HG03575 (cell line): ENCODE measurements around the gene CDCA7.
"Not testable (repeated sequence)": the region's sequence is repeated elsewhere in the genome, so short reads cannot be mapped to it uniquely, and the experiment has no call there.

Experiments
- ATAC-seq: cut with Tn5 transposase; IDR thresholded peaks from one replicate; pipeline ENCODE4 v1.9.1; 2021; ENCODE audit not compliant: unreplicated experiment, insufficient number of reproducible peaks, low FRiP score; ENCODE audit errors: extremely low read depth

CDCA7 gene

GRCh38 chr2:173354582-173355131 lies at the start of gene CDCA7:
Gene CDCA7 (plus strand): TSS chr2:173354872. CDS start chr2:173354964, 92 bp downstream.
- ATAC-seq = no peak

GRCh38 chr2:173305303-173305702 lies 49.4 kb upstream of the CDCA7 start:
- ATAC-seq = no peak

GRCh38 chr2:173307293-173307692 lies 47.4 kb upstream of the CDCA7 start:
- ATAC-seq = no peak

GRCh38 chr2:173309370-173309769 lies 45.3 kb upstream of the CDCA7 start:
- ATAC-seq = not testable (repeated sequence)

- ATAC-seq = no peak
Measured at GRCh38 chr2:173311844-173312606, 42.6 kb upstream of the CDCA7 start.

- ATAC-seq = no peak
Measured at GRCh38 chr2:173323371-173323770, 31.3 kb upstream of the CDCA7 start.

- ATAC-seq = no peak
Measured at GRCh38 chr2:173326806-173327205, 27.9 kb upstream of the CDCA7 start.

- ATAC-seq = no peak
Measured at GRCh38 chr2:173327421-173327820, 27.3 kb upstream of the CDCA7 start.

GRCh38 chr2:173333003-173333402 lies 21.7 kb upstream of the CDCA7 start:
- ATAC-seq = not testable (repeated sequence)

- ATAC-seq = no peak
Measured at GRCh38 chr2:173339807-173340206, 14.9 kb upstream of the CDCA7 start.

- ATAC-seq = no peak
Measured at GRCh38 chr2:173343921-173344320, 10.8 kb upstream of the CDCA7 start.

GRCh38 chr2:173346035-173346434 lies 8.6 kb upstream of the CDCA7 start:
- ATAC-seq = no peak

GRCh38 chr2:173347305-173348168 lies 7.1 kb upstream of the CDCA7 start:
- ATAC-seq = no peak

- no peak for ATAC-seq
Measured at GRCh38 chr2:173349287-173349686, 5.4 kb upstream of the CDCA7 start.

GRCh38 chr2:173350383-173350782 lies 4.3 kb upstream of the CDCA7 start:
- no peak for ATAC-seq

- no peak for ATAC-seq
Measured at GRCh38 chr2:173351879-173352278, 2.8 kb upstream of the CDCA7 start.

GRCh38 chr2:173353556-173353955 lies 1.1 kb upstream of the CDCA7 start:
- ATAC-seq = no peak

- ATAC-seq = no peak
Measured at GRCh38 chr2:173354073-173354581, 545 bp upstream of the CDCA7 start.

- ATAC-seq = no peak
Measured at GRCh38 chr2:173355132-173355865, 627 bp downstream of the CDCA7 start.
